ENCODE results near the gene CLCNKA.
"Not testable (repeated sequence)": the region's sequence is repeated elsewhere in the genome, so short reads cannot be mapped to it uniquely, and the experiment has no call there.

CLCNKA gene

GRCh38 chr1:16041200-16041599 lies 19.4 kb downstream of the CLCNKA start:
- DNase-seq (ENCODE audit: low read depth in 2 of 2, low spot score in 1 of 2) = no peak

GRCh38 chr1:16042096-16042495 lies 20.3 kb downstream of the CLCNKA start:
- DNase-seq (ENCODE audit: low read depth in 2 of 2, low spot score in 1 of 2) = no peak

GRCh38 chr1:16042654-16043053 lies 20.8 kb downstream of the CLCNKA start:
- not testable (repeated sequence) for DNase-seq (ENCODE audit: low read depth in 2 of 2, low spot score in 1 of 2)

- DNase-seq (ENCODE audit: low read depth in 2 of 2, low spot score in 1 of 2) = no peak
Observed at GRCh38 chr1:16043521-16043920, 21.7 kb downstream of the CLCNKA start, which contains the start of gene CLCNKB. Gene CLCNKB (plus strand): TSS chr1:16043782. CDS start chr1:16044493, 711 bp downstream.

GRCh38 chr1:16043950-16044349 lies 22.1 kb downstream of the CLCNKA start:
- no peak for DNase-seq (ENCODE audit: low read depth in 2 of 2, low spot score in 1 of 2)

- no peak for DNase-seq (ENCODE audit: low read depth in 2 of 2, low spot score in 1 of 2)
Observed at GRCh38 chr1:16046842-16047241, 25.0 kb downstream of the CLCNKA start.

- DNase-seq (ENCODE audit: low read depth in 2 of 2, low spot score in 1 of 2) = no peak
Observed at GRCh38 chr1:16047791-16048475, 26.1 kb downstream of the CLCNKA start.

- DNase-seq (ENCODE audit: low read depth in 2 of 2, low spot score in 1 of 2) = peak in 1 of 2 donors; percentile 4
Observed at GRCh38 chr1:16048573-16049189, 26.8 kb downstream of the CLCNKA start.

GRCh38 chr1:16050328-16050727 lies 28.5 kb downstream of the CLCNKA start:
- no peak for DNase-seq (ENCODE audit: low read depth in 2 of 2, low spot score in 1 of 2)

GRCh38 chr1:16051039-16051438 lies 29.2 kb downstream of the CLCNKA start:
- no peak for DNase-seq (ENCODE audit: low read depth in 2 of 2, low spot score in 1 of 2)

GRCh38 chr1:16051949-16052348 lies 30.1 kb downstream of the CLCNKA start:
- DNase-seq (ENCODE audit: low read depth in 2 of 2, low spot score in 1 of 2) = not testable (repeated sequence)

- no peak for DNase-seq (ENCODE audit: low read depth in 2 of 2, low spot score in 1 of 2)
Observed at GRCh38 chr1:16053781-16054502, 32.1 kb downstream of the CLCNKA start.

- no peak for DNase-seq (ENCODE audit: low read depth in 2 of 2, low spot score in 1 of 2)
Observed at GRCh38 chr1:16054598-16055540, 33.0 kb downstream of the CLCNKA start.

- DNase-seq (ENCODE audit: low read depth in 2 of 2, low spot score in 1 of 2) = peak; percentile 53 to 73
Observed at GRCh38 chr1:16055613-16056520, 34.0 kb downstream of the CLCNKA start.

GRCh38 chr1:16056521-16056912 lies 34.7 kb downstream of the CLCNKA start:
- DNase-seq (ENCODE audit: low read depth in 2 of 2, low spot score in 1 of 2) = not testable (repeated sequence)

GRCh38 chr1:16057314-16057915 lies 35.6 kb downstream of the CLCNKA start:
- not testable (repeated sequence) for DNase-seq (ENCODE audit: low read depth in 2 of 2, low spot score in 1 of 2)

GRCh38 chr1:16058394-16059120 lies 36.7 kb downstream of the CLCNKA start:
- not testable (repeated sequence) for DNase-seq (ENCODE audit: low read depth in 2 of 2, low spot score in 1 of 2)

- DNase-seq (ENCODE audit: low read depth in 2 of 2, low spot score in 1 of 2) = no peak
Observed at GRCh38 chr1:16061266-16061665, 39.4 kb downstream of the CLCNKA start.

All from stimulated activated CD8-positive, alpha-beta memory T cell treated with anti-CD3 and anti-CD28 coated beads, Interleukin-4, amount 100 ng/mL, for 1 hour (primary cell).